NOMO-1 (cell line): ENCODE results near the gene SLF2.
"Not testable (repeated sequence)": the region's sequence is repeated elsewhere in the genome, so short reads cannot be mapped to it uniquely, and the experiment has no call there.

Source experiments
- DNase-seq, 2 experiments: peaks; one replicate each; lab custom pipeline; 2025; ENCODE audit not compliant: unreplicated experiment in 2 of 2; lab: John Stamatoyannopoulos, UW

Gene SLF2

DNA sequence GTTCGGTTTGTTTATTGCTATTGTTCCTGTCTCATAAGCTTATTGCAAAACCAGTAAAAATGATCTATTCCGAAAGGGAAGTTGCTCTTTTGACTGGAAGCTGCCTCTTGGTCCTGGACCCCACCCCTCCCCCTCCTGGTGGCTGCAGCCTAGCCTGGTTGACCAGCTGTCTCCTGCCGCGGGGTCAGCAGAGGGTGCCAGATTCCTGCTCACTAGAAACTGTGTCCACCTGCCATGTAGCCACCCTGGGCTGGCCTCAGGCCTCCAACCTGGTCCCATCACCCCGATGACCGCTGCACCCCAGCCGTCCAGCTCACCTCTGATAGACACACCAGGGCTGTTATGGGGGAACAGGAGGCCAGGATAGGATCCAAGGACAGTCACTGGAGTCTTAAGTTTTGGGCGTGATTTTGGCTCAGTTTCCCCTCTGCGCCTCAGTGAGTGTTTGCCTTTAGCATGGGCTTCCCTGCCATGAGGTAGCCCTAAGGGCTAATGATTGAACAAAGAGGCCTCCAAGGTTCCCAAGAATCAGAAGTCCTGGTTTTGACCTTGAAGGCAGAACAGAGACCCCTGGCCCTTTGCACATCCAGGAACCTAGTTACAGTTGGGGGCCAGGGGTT is 32.9 kb upstream of the SLF2 start:
- peak in 1 of 2 experiments; percentile 27 for DNase-seq

DNA sequence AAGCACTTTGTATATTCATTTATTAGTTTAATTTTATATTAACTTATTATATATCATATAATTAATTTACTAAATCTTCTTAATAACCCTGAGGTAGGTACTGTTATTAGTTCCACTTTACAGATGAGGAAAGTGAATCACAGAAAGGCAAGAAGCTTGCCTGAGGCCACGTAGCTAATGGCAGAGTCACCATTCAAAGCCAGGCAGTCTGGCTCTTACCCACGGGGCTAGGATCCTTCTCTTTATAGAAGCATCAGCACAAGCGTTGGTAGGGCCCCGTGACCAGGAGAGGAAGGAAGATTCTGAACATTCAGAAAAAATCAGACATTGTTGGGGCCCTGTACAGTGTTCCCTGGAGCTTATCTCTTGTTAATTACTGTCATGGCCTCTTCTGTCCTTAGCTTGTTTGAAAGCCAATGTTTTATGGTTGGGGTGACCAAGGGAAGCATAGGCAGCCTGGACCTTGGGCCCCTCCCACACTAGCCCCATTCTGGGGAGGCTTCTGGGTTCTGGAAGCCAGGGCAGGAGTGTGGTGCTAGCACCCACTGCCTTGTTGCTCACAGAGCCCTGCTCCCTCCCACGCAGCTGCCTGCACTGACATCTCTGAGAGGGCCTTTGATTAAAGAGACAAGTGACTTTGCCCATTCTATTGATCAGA is 31.1 kb upstream of the SLF2 start:
- DNase-seq, result no peak

DNA sequence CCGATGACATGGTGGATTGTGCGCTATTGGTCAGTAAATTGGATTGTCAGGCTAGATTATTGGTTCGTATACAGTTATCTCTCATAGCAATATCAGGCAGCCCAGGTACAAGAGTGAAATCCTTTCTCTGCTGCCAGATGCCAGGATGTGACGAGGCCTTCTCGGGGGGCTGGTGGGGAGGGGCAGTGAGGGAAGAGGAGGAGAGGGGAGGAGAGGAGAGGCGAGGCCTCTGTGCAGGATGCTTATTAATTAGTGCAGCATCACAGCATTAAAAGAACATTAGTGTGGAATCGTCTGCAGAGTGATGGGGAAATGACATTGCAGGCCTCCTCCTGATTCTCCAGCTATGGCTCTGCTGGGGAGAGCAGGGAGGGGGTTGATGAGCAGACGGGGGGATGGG is 30.5 kb upstream of the SLF2 start:
- DNase-seq, result no peak

DNA sequence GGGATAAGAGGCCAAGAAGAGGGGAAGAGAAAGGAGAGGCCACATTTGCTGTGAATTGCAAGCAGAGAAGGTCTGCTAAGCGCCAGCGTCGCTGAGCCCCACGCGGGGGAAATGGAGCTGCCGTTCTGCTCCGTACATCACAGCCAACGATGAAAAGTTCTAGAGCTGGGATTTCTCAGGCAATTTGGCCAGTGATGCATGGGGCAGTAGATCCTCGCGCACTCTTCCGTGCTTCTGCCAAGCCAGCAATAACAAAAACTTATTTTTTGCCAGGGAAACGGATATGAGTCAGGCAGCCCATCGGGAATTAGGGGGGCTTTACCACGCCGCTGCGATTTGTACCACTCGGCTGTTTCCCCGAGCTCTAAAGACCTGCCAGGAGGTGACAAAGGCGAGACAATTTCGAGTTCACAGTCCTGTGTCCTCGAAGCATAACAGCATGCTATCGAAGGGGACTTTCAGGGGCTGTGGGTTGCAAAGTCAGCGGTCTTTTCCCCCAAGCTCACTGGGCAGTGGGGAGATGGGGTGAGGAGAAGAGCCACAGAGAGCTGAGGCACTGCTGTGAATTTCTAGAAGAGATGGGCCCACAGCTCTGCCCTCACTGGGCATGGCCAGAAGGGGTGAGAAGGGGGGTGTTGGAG is 30.0 kb upstream of the SLF2 start:
- no peak for DNase-seq

DNA sequence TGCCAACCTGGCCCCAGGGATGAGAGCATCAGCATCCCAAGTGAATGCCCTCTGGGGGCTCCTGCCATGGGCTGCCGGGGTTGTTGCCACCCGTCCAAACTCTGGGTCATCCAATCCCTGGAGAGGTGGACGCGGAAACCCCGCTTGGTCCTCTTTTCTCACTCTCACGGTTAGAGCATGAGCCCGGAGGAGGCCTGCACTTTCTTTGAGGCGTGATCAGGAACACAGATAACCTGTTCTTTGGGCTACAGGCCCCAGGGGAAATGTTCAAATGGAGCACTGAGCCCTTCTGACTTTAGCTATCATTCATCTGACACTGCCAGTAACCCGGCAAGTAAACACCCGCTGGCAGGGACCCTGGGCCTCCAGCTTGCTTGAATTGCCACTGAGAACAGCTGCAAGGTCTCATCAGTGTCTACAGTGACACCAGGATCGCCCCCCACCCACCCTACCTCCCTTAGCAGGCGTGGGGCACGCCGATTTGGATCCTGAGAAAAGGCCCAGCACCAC is 29.4 kb upstream of the SLF2 start:
- DNase-seq, result no peak

DNA sequence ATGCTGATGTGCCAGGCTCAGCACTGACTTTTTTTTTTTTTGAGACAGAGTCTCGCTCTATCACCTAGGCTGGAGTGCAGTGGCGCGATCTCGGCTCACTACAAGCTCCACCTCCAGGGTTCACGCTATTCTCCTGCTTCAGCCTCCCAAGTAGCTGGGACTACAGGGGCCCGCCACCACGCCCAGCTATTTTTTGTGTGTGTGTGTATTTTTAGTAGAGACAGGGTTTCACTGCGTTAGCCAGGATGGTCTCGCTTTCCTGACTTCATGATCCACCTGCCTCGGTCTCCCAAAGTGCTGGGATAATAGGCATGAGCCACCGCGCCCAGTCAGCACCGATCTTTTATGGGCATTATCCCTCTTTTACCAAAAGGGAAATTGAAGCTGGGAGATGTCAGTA is 27.2 kb upstream of the SLF2 start:
- DNase-seq, result not testable (repeated sequence)

DNA sequence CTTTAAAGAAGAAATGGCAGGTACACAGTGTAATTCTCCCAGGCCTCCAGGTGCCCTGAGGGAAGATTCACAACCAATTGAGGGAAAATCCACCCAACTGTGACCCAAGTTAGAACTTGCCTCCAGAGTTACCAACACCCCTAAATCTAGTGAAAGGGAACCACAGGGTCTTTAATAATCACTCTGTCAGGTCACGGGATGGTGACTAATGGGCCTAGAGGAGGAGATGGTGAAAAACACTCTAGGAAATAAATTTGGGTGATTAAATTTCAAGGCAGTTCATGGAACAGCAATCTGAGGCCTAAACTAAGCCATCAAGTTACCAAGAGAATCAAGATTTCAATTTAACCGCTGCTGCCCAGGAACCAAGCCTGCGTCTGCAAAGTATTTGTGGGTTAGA is 26.7 kb upstream of the SLF2 start:
- no peak for DNase-seq

DNA sequence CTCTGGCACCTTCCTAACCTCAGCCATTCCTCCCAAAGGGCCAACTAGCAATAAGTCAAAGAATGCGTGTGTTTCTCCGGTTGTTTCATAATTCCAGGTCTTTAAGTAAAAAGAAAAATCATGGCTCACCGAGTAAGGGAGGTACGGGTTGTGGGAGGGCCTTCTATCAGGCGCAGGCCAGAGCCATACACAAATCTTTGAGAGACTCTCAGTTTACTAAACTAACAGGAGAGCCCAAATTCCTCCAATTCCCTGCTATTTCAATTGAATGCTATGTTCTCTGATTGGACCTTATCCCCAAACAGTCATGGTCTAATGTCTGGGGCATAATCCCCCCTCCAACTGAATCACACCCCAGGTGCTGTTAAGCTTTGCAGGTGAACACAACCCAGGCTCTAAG is 26.2 kb upstream of the SLF2 start:
- no peak for DNase-seq

DNA sequence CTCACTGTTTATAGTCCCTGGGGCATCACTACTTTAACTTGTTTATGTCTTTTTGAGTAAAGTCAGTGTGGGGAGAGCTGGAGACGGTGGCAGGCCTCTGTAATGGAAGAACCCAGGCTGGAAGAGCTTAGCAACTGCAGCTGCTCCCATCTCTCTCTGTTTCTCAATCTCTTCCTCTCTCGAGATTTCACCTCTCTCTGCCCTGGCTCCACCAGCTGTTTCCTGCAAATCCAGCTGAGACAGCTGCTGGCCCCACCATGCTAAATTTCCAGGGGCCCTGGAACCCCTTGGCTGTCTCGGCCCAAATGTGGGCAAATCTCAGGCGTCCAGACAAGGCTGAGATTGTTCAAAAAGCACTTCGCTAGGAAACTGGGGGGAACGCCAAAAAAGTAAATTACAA is 25.8 kb upstream of the SLF2 start:
- no peak for DNase-seq

DNA sequence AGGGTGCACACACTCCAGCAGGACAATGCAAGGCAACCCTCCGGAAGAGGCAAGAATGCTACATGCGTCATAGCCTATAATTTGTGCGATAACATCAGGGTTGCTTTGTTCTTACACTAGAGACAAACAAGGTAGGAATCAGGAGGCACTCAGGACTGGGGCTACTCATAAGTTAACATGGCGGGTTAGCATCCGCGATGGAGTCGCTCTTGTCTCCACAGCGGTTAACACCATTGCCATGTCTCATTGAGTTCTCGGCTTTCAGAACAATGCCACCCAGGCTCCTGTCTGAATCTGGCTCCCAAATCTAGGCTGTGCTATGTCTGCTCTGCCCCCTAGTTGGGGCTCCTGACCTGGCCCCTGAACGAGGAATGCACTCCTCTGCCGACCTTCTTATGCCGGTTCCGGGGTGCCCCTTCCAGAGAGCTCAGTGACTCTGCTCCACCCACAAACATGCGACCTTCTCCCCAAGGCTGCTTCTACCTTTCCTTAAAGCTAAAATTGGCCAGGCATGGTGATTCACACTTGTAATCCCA is 24.9 kb upstream of the SLF2 start:
- no peak for DNase-seq

DNA sequence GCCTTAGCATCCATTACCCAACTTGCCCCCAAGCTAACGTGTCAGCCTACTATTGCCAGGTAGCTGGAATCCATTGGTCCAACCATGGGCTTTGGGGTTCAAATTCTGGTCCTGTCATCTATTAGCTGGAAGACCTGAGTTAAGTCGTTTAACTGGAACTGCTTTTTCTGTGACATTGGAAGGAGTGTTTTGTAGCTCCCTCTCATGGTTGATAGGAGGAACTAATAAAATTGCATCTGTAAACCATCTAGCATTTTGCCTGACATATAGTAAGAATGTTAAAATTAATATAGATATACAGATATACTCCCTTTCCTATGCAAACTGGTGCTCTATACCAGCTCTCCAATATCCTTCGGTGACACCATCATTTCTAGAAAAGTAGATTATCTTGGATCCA is 23.8 kb upstream of the SLF2 start:
- DNase-seq, result no peak

DNA sequence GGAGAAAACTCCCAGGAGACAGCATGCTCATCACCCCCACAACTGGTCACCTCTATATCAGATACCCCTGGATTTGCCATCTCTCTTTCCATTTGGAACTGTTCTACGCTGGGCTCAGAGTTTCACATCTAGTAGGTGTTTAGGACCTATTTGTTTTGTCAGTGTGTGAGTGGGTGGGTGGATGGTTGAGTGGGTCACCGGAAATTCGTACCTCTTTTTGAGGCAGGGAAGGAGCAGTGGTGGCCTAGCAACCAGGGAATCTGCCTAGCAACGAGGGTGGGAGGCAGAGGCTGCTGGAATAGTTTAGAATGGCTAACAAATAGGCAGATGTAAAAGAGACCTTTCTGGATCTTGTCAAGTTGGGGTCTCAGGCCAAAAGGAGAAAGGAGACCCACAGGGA is 23.2 kb upstream of the SLF2 start:
- DNase-seq, result no peak

DNA sequence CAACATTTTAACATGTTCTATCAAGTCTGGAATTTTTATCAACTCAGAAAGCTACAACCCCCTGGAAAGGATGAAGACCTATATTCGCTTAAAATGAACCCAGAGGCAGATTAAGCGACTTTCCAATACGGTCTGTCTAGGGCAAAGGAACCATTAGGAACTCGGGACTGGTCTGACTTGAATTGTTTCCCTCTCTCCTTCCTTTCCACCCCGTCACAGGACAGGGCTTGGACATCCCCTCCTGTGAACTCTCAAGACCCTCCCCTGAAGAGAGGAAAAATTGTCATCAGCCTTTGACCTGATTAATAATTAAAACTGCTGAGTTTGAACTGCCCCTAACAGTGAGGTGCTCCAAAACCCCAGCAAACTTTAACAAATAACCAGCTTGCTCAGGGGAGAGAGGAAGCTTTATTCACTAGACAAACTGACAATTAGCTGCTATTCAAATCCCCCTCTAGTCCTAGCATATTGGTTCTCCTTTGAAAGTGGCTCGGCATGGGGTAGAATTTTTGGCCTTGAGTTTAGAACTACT is 22.6 kb upstream of the SLF2 start:
- no peak for DNase-seq

DNA sequence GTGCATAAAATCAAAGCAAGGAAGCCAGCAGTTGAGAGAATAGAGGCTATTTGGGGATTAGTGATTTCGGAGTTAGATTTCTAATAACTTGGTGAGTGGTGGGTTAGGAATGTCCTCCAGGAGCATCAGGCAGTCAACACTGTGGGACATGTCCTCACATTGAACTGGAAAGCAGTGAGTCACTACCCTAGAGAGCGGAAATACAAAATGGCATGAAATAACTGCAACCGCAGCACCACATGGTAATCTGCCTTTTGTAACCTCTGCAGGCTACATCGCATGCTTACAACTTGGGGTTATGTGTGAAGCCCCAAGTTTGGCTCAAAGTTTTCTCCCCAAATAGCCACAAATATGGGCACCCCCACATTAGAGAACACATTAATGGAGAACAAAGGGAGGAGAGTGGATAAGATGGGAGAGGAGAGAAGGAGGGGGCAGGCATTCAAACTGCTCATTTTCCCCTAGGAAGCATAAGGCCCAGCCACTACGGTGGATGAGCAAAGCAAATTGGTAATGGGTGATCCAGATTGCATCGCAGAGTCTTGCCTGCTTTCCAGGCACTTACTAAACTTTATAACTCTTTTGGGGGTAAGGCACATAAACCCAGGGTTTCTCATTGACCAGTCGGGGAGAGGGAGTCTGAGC is 22.0 kb upstream of the SLF2 start:
- DNase-seq, result peak; percentile 70 to 82

DNA sequence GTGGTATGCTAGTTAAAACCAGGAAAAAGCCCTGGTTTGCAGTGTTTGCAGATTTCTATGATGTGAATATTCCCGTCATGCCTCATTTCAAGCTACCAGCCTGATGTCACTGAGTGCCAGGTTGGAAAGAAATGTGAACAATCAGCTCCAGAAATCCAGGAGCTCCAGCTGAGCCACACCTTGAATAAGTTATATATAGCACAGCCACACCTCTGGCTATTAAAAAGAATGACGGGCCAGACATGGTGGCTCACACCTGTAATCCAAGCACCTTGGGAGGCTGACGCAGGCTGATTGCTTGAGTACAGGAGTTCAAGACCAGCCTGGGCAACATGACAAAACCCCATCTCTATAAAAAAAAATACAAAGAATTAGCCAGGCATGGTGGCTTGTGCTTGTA is 18.7 kb upstream of the SLF2 start:
- DNase-seq, result no peak

DNA sequence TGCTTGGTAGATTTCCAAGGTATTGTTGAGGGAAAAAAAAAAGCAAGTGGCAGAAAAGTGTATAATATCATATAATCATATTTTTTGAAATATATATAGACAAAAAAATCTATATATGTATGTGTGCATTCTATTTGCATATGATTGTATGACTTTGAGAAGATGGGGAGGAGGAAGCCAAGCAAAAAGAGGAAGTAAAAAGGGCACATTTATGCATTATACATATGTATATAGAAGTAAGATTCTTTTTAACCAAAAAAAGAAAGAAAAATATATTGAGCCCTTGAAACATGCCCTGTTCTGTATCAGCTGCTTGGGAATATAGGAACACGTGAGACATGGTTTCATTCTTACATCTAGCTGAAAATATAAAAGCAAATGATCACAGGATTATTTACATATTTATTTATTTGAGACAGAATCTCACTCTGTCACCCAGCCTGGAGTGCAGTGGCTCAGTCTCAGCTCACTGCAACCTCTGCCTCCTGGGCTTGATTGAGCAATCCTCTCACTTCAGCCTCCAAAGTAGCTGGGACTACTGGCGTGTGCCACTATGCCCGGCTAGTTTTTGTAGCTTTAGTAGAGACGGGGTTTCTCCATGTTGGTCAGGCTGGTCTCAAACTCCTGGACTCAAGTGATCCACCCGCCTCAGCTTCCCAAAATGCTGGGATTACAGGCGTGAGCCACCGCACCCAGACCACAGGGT is 18.0 kb upstream of the SLF2 start:
- peak; percentile 34 to 71 for DNase-seq

DNA sequence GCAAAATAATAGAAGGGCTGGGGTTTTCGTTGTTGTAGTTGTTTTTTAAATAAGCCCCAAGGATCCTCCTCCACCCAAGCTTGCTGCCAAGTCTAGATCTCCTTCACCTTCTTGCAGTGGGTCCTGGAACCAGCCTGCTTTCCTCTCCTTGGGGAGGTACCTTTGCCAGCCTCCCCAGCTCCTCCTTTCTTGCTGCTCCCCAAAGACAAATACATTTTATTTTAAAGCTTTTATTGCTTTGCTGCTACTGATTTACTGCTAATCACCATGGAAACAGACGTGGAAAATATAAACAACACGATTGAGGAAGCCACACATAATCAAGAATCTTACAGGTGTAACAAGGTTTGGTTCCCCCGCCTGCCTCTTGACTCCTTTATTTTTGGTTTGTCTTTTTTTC is 17.4 kb upstream of the SLF2 start:
- DNase-seq, result peak in 1 of 2 experiments; percentile 31

DNA sequence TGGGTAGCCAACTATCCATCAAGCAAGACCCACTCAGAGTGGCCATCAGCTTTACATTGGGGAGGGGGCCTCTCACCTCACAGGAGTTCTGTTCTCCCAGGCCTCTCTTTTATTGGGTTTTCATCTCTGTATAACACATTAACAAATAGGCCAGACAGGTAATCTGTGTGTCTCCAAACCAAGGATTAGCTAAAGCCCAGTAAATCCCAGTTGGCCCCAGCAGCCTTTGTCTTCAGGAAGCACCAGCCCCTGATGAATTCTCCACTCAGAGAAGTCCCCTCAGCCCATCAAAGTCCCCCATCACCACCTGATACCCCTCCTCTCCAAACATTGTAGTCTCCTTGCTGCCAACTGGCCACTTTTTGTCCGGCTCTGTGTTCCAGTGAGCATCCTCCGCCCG is 16.9 kb upstream of the SLF2 start:
- DNase-seq, result no peak

DNA sequence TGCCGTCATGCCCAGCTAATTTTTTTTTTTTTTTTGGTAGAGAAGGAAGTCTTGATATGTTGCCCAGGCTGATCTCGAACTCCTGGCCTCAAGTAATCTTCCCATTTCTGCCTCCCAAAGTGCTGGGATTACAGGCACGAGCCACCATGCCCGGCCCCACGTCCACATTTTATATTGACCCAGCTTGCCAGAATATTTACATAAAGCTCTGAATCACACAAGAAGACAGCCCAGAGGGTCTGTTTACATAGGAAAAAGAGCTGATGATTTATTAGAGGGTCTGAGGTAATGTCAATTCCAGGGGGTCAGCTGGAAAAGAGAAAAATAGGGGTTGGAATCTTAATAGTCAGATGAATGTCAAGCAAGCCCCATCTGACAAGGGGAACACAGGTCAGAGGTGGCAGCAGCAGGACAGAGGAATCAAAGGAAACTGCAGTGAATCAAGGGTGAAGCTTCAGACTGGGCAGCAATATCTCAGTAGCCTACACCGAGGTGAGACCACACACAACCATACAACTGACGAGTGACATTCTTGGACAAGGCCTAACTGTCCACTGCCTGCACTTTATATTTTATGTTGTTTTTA is 15.8 kb upstream of the SLF2 start:
- no peak for DNase-seq

DNA sequence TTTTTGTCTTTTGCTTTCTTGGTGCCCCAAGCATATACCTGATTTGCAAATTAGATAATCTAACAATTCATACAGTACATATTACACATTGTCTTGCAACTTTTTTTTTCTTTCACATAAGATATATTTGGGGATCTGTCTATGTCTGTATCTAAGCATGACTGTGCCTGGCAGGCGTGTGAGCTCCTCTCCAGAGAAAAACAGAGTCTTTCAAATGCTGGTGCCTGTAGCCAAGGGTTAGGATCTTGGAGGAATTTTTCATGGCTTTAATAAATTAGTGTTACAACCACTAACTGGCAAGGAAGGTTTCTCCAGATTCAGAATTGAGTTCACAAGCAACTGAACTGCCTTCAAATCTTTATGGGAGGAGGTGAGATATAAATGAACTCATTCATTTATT is 14.8 kb upstream of the SLF2 start:
- no peak for DNase-seq
